IMR-90 (cell line): ENCODE data around the gene TSPAN3.

Experiments
- MXI1 ChIP-seq: IDR thresholded peaks from 2 replicates; pipeline ENCODE4 v1.6.1; 2012; ENCODE audit warnings: low read depth, mild to moderate bottlenecking, low read length, moderate library complexity, borderline replicate concordance
- POLR2A ChIP-seq: IDR thresholded peaks from 2 replicates; pipeline ENCODE4 v1.6.1; 2012; ENCODE audit warnings: mild to moderate bottlenecking, low read depth, low read length
- RCOR1 ChIP-seq: IDR thresholded peaks from 2 replicates; pipeline ENCODE4 v1.6.1; 2012; ENCODE audit warnings: mild to moderate bottlenecking, low read length, improper control_type of control experiment; ENCODE audit not compliant: insufficient replicate concordance
- TF ChIP-seq, protein P1 (sequence below): conservative IDR thresholded peaks from 2 replicates; pipeline ENCODE4 v1.5.1; 2012; ENCODE audit warnings: mild to moderate bottlenecking, low read depth, low read length, improper control_type of control experiment
- TF ChIP-seq, protein P2 (sequence below): fragments of 150-350 bp; IDR thresholded peaks from 2 replicates; pipeline ENCODE4 v1.6.1; 2017; ENCODE audit warnings: mild to moderate bottlenecking, antibody characterized with exemption, low read length, low read depth

GRCh38 chr15:77019521-77020331 lies 51.2 kb downstream of the TSPAN3 start:
- TF ChIP-seq POLR2A (no peak), RCOR1 (no peak), MXI1 (no peak)
- TF ChIP-seq, protein P1, sequence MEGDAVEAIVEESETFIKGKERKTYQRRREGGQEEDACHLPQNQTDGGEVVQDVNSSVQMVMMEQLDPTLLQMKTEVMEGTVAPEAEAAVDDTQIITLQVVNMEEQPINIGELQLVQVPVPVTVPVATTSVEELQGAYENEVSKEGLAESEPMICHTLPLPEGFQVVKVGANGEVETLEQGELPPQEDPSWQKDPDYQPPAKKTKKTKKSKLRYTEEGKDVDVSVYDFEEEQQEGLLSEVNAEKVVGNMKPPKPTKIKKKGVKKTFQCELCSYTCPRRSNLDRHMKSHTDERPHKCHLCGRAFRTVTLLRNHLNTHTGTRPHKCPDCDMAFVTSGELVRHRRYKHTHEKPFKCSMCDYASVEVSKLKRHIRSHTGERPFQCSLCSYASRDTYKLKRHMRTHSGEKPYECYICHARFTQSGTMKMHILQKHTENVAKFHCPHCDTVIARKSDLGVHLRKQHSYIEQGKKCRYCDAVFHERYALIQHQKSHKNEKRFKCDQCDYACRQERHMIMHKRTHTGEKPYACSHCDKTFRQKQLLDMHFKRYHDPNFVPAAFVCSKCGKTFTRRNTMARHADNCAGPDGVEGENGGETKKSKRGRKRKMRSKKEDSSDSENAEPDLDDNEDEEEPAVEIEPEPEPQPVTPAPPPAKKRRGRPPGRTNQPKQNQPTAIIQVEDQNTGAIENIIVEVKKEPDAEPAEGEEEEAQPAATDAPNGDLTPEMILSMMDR: no peak
- TF ChIP-seq, protein P2, sequence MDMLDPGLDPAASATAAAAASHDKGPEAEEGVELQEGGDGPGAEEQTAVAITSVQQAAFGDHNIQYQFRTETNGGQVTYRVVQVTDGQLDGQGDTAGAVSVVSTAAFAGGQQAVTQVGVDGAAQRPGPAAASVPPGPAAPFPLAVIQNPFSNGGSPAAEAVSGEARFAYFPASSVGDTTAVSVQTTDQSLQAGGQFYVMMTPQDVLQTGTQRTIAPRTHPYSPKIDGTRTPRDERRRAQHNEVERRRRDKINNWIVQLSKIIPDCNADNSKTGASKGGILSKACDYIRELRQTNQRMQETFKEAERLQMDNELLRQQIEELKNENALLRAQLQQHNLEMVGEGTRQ: no peak
